ENCODE results near the gene AKAP8L. TPM values are rescaled to one million over a fixed set of nuclear protein-coding genes. Genes with fewer than 3 reads are reported as not detected.
"Not testable (repeated sequence)": the region's sequence is repeated elsewhere in the genome, so short reads cannot be mapped to it uniquely, and the experiment has no call there.

Gene AKAP8L
- total RNA-seq, 1 experiment from 2014 or later: 123 TPM

- H2BK20ac ChIP-seq (ENCODE audit: low read depth, low read length, poor library complexity, severe bottlenecking); H2AFZ ChIP-seq (ENCODE audit: low read length); H4K20me1 ChIP-seq (ENCODE audit: control insufficient read depth, insufficient read depth, insufficient read length); H3K27me3 ChIP-seq (ENCODE audit: insufficient read depth, low read length); H3K4me1 ChIP-seq (ENCODE audit: insufficient read depth, low read length); H3K27ac ChIP-seq (ENCODE audit: insufficient read length, low read depth, low read length); H3T11ph ChIP-seq (ENCODE audit: low read length); H3K23ac ChIP-seq (ENCODE audit: insufficient read length, low read depth, low read length); H3K4me3 Mint-ChIP-seq; H3K4me1 Mint-ChIP-seq; DNase-seq; H2AK5ac ChIP-seq (ENCODE audit: insufficient read length, low read length); H3K56ac ChIP-seq (ENCODE audit: insufficient read length, low read depth, low read length); H4K91ac ChIP-seq (ENCODE audit: insufficient read length, low read depth, low read length); H3K18ac ChIP-seq (ENCODE audit: insufficient read length, low read depth, low read length); H3K9ac ChIP-seq (ENCODE audit: extremely low read depth, insufficient read length, low read length); H3K9me3 ChIP-seq (ENCODE audit: control insufficient read depth, low read depth, low read length); H3K79me2 ChIP-seq (ENCODE audit: insufficient read depth, low read length); H4K5ac ChIP-seq (ENCODE audit: insufficient read length, low read depth, low read length); H3K4ac ChIP-seq (ENCODE audit: low read depth, low read length); H2BK120ac ChIP-seq (ENCODE audit: low read depth, low read length, poor library complexity, severe bottlenecking); H3K4me2 ChIP-seq (ENCODE audit: insufficient read depth, insufficient read length, low read length); H2BK15ac ChIP-seq (ENCODE audit: low read depth, low read length); H4K8ac ChIP-seq (replicated peaks; ENCODE audit: insufficient read length, low read depth, low read length); H3K23me2 ChIP-seq (ENCODE audit: insufficient read length, low read depth, low read length, poor library complexity, severe bottlenecking); H3K79me1 ChIP-seq (ENCODE audit: insufficient read depth, low read depth, low read length, poor library complexity, severe bottlenecking); H3K27me3 Mint-ChIP-seq (ENCODE audit: low read depth); H2BK12ac ChIP-seq (ENCODE audit: insufficient read length, low read depth, low read length); H2BK5ac ChIP-seq (ENCODE audit: insufficient read length, low read length); H3K27ac Mint-ChIP-seq; H3K14ac ChIP-seq (ENCODE audit: insufficient read depth, low read length): not testable (repeated sequence)
- WGBS (ENCODE audit: extremely low coverage, insufficient read length, low lambda C conversion rate): no CpG with 5 or more reads among the region's 30 CpGs
- peaks cover 68 to 89% (median 87%) of the 10 kb centered on the region in 3 experiments for H3K36me3 Mint-ChIP-seq (ENCODE audit: insufficient read depth in 1 of 3, low read depth in 3 of 3)
- peaks cover 4 to 14% of the 10 kb centered on the region in 2 experiments for H3K9me3 Mint-ChIP-seq
These were observed 55.7 kb downstream of the AKAP8L start for GRCh38 chr19:15363048-15363447.

- no CpG with 5 or more reads among the region's 4 CpGs for WGBS (ENCODE audit: extremely low coverage, insufficient read length, low lambda C conversion rate)
- H3K9me3 Mint-ChIP-seq: peaks cover 4 to 14% of the 10 kb centered on the region in 2 experiments
These were observed 58.8 kb downstream of the AKAP8L start for GRCh38 chr19:15360015-15360414.

More at GRCh38 chr19:15360015-15360414, 58.8 kb downstream of the AKAP8L start:
- not testable (repeated sequence) for H3K27me3 Mint-ChIP-seq (ENCODE audit: low read depth); H3K4me3 Mint-ChIP-seq; H3K27ac ChIP-seq (ENCODE audit: insufficient read length, low read depth, low read length); H3K79me2 ChIP-seq (ENCODE audit: insufficient read depth, low read length); H3T11ph ChIP-seq (ENCODE audit: low read length); H3K14ac ChIP-seq (ENCODE audit: insufficient read depth, low read length); H3K4me2 ChIP-seq (ENCODE audit: insufficient read depth, insufficient read length, low read length); H3K9ac ChIP-seq (ENCODE audit: extremely low read depth, insufficient read length, low read length); H3K79me1 ChIP-seq (ENCODE audit: insufficient read depth, low read depth, low read length, poor library complexity, severe bottlenecking); H4K8ac ChIP-seq (replicated peaks; ENCODE audit: insufficient read length, low read depth, low read length); H2AK5ac ChIP-seq (ENCODE audit: insufficient read length, low read length); H4K5ac ChIP-seq (ENCODE audit: insufficient read length, low read depth, low read length); H4K20me1 ChIP-seq (ENCODE audit: control insufficient read depth, insufficient read depth, insufficient read length); H3K4ac ChIP-seq (ENCODE audit: low read depth, low read length); H4K91ac ChIP-seq (ENCODE audit: insufficient read length, low read depth, low read length); H3K27me3 ChIP-seq (ENCODE audit: insufficient read depth, low read length); H3K4me1 Mint-ChIP-seq; H2BK120ac ChIP-seq (ENCODE audit: low read depth, low read length, poor library complexity, severe bottlenecking); H2BK15ac ChIP-seq (ENCODE audit: low read depth, low read length); H3K18ac ChIP-seq (ENCODE audit: insufficient read length, low read depth, low read length); H3K56ac ChIP-seq (ENCODE audit: insufficient read length, low read depth, low read length); DNase-seq; H3K27ac Mint-ChIP-seq; H3K4me1 ChIP-seq (ENCODE audit: insufficient read depth, low read length); H3K9me3 ChIP-seq (ENCODE audit: control insufficient read depth, low read depth, low read length); H3K23ac ChIP-seq (ENCODE audit: insufficient read length, low read depth, low read length); H2BK5ac ChIP-seq (ENCODE audit: insufficient read length, low read length); H2BK12ac ChIP-seq (ENCODE audit: insufficient read length, low read depth, low read length); H3K23me2 ChIP-seq (ENCODE audit: insufficient read length, low read depth, low read length, poor library complexity, severe bottlenecking); H2BK20ac ChIP-seq (ENCODE audit: low read depth, low read length, poor library complexity, severe bottlenecking); H2AFZ ChIP-seq (ENCODE audit: low read length)
- H3K36me3 Mint-ChIP-seq (ENCODE audit: insufficient read depth in 1 of 3, low read depth in 3 of 3): peaks cover 63 to 82% (median 77%) of the 10 kb centered on the region in 3 experiments
